ENCODE results near the gene HSPH1. TPM values are rescaled to one million over a fixed set of nuclear protein-coding genes. Genes with fewer than 3 reads are reported as not detected.

HSPH1 gene
- 10 to 100 TPM; 71.2 to 88.2 TPM for total RNA-seq

GRCh38 chr13:31161557-31162150, at the start of gene HSPH1:
Gene HSPH1, minus strand, starts transcription at chr13:31161904. Its CDS starts 322 bp downstream, at chr13:31161582.
- POLR2A ChIA-PET: interaction anchor here (0.6 to 1.8 kb wide), 5 partner anchors 18 to 545 kb away, joined by 3 to 4 read pairs (median 3); no protein-coding TSS in a partner anchor
- Mint-ChIP-seq H3K36me3 (peaks cover 7% of the 10 kb centered on the region), H3K9me3 (no peaks in the 10 kb centered on the region), H3K27me3 (no peaks in the 10 kb centered on the region), H3K4me1 (peaks cover 30% of the 10 kb centered on the region), H3K4me3 (peak within 1 kb of the TSS; percentile 91), H3K27ac (peak within 1 kb of the TSS; percentile 97)
- peak; percentile 77 for ATAC-seq (ENCODE audit: low read depth)
- DNase-seq: peak; percentile 97

- H3K36me3 Mint-ChIP-seq: no peaks in the 10 kb centered on the region
- no peaks in the 10 kb centered on the region for H3K9me3 Mint-ChIP-seq
- H3K4me1 Mint-ChIP-seq: peaks cover 7% of the 10 kb centered on the region
- H3K27me3 Mint-ChIP-seq: no peaks in the 10 kb centered on the region
- no peak overlapping the region for H3K27ac Mint-ChIP-seq
- H3K4me3 Mint-ChIP-seq: no peak overlapping the region
- no peak for DNase-seq
- ATAC-seq (ENCODE audit: low read depth): no peak
- POLR2A ChIA-PET: no interaction called here
Observed at GRCh38 chr13:31209841-31210210, 48.1 kb upstream of the HSPH1 start.

GRCh38 chr13:31209172-31209840, 47.6 kb upstream of the HSPH1 start:
- H3K4me3 Mint-ChIP-seq: no peak overlapping the region
- H3K4me1 Mint-ChIP-seq: peaks cover 10% of the 10 kb centered on the region
- no peaks in the 10 kb centered on the region for H3K27me3 Mint-ChIP-seq
- H3K9me3 Mint-ChIP-seq: no peaks in the 10 kb centered on the region
- POLR2A ChIA-PET: no interaction called here
- DNase-seq: no peak
- H3K27ac Mint-ChIP-seq: no peak overlapping the region
- H3K36me3 Mint-ChIP-seq: no peaks in the 10 kb centered on the region
- ATAC-seq (ENCODE audit: low read depth): peak; percentile 18

GRCh38 chr13:31208559-31209122, 46.9 kb upstream of the HSPH1 start:
- DNase-seq (no peak), ATAC-seq (ENCODE audit: low read depth) (no peak)
- no peaks in the 10 kb centered on the region for H3K36me3 Mint-ChIP-seq
- POLR2A ChIA-PET: no interaction called here
- H3K27me3 Mint-ChIP-seq: no peaks in the 10 kb centered on the region
- no peak overlapping the region for H3K27ac Mint-ChIP-seq
- H3K4me1 Mint-ChIP-seq: peaks cover 10% of the 10 kb centered on the region
- no peak overlapping the region for H3K4me3 Mint-ChIP-seq
- no peaks in the 10 kb centered on the region for H3K9me3 Mint-ChIP-seq

- no peak overlapping the region for H3K4me3 Mint-ChIP-seq
- peaks cover 9% of the 10 kb centered on the region for H3K4me1 Mint-ChIP-seq
- no peaks in the 10 kb centered on the region for H3K36me3 Mint-ChIP-seq
- H3K27me3 Mint-ChIP-seq: no peaks in the 10 kb centered on the region
- ATAC-seq (ENCODE audit: low read depth) (no peak), DNase-seq (no peak)
- no peak overlapping the region for H3K27ac Mint-ChIP-seq
- POLR2A ChIA-PET: no interaction called here
- H3K9me3 Mint-ChIP-seq: no peaks in the 10 kb centered on the region
Observed at GRCh38 chr13:31207661-31208552, 46.2 kb upstream of the HSPH1 start.

- Mint-ChIP-seq H3K36me3 (no peaks in the 10 kb centered on the region), H3K27ac (no peak overlapping the region), H3K27me3 (no peaks in the 10 kb centered on the region), H3K9me3 (no peaks in the 10 kb centered on the region), H3K4me3 (no peak overlapping the region), H3K4me1 (peaks cover 15% of the 10 kb centered on the region)
- DNase-seq: no peak
- no peak for ATAC-seq (ENCODE audit: low read depth)
- POLR2A ChIA-PET: no interaction called here
Observed at GRCh38 chr13:31204592-31204991, 42.9 kb upstream of the HSPH1 start.

- no peak for DNase-seq
- H3K27ac Mint-ChIP-seq: peak overlapping the region; percentile 69
- peaks cover 18% of the 10 kb centered on the region for H3K4me1 Mint-ChIP-seq
- H3K36me3 Mint-ChIP-seq: no peaks in the 10 kb centered on the region
- peak overlapping the region; percentile 75 for H3K4me3 Mint-ChIP-seq
- H3K27me3 Mint-ChIP-seq: no peaks in the 10 kb centered on the region
- POLR2A ChIA-PET: interaction anchor here (0.8 kb wide), 1 partner anchor 1337 kb away, joined by 3 read pairs; the partner anchor contains the start of gene N4BP2L2
- ATAC-seq (ENCODE audit: low read depth): no peak
- no peaks in the 10 kb centered on the region for H3K9me3 Mint-ChIP-seq
Observed at GRCh38 chr13:31201341-31202031, 39.8 kb upstream of the HSPH1 start.

- H3K36me3 Mint-ChIP-seq: no peaks in the 10 kb centered on the region
- no peaks in the 10 kb centered on the region for H3K9me3 Mint-ChIP-seq
- ATAC-seq (ENCODE audit: low read depth) (peak; percentile 24), DNase-seq (no peak)
- H3K27ac Mint-ChIP-seq: peak overlapping the region; percentile 69
- H3K4me3 Mint-ChIP-seq: peak overlapping the region; percentile 75
- no peaks in the 10 kb centered on the region for H3K27me3 Mint-ChIP-seq
- peaks cover 21% of the 10 kb centered on the region for H3K4me1 Mint-ChIP-seq
- POLR2A ChIA-PET: interaction anchor here (0.8 kb wide), 1 partner anchor 1338 kb away, joined by 3 read pairs; the partner anchor contains the start of gene N4BP2L2
Observed at GRCh38 chr13:31200637-31200971, 38.9 kb upstream of the HSPH1 start.

GRCh38 chr13:31199849-31200636, 38.3 kb upstream of the HSPH1 start, which contains the start of gene B3GLCT:
Gene B3GLCT, plus strand, starts transcription at chr13:31199975. Its CDS starts 110 bp downstream, at chr13:31200085.
- Mint-ChIP-seq H3K27me3 (no peaks in the 10 kb centered on the region), H3K36me3 (no peaks in the 10 kb centered on the region), H3K9me3 (no peaks in the 10 kb centered on the region), H3K4me1 (peaks cover 21% of the 10 kb centered on the region), H3K27ac (peak within 1 kb of the TSS; percentile 87), H3K4me3 (peak within 1 kb of the TSS; percentile 89)
- POLR2A ChIA-PET: interaction anchor here (0.5 kb wide), 1 partner anchor 20 kb away, joined by 3 read pairs; no protein-coding TSS in a partner anchor
- ATAC-seq (ENCODE audit: low read depth) (peak; percentile 80), DNase-seq (peak; percentile 91)

GRCh38 chr13:31199527-31199848, 37.8 kb upstream of the HSPH1 start:
- H3K4me1 Mint-ChIP-seq: peaks cover 19% of the 10 kb centered on the region
- peak overlapping the region; percentile 87 for H3K27ac Mint-ChIP-seq
- H3K4me3 Mint-ChIP-seq: peak overlapping the region; percentile 89
- DNase-seq (no peak), ATAC-seq (ENCODE audit: low read depth) (peak; percentile 25)
- POLR2A ChIA-PET: interaction anchor here (0.5 kb wide), 1 partner anchor 20 kb away, joined by 3 read pairs; no protein-coding TSS in a partner anchor
- no peaks in the 10 kb centered on the region for H3K27me3 Mint-ChIP-seq
- H3K9me3 Mint-ChIP-seq: no peaks in the 10 kb centered on the region
- H3K36me3 Mint-ChIP-seq: no peaks in the 10 kb centered on the region

GRCh38 chr13:31198519-31198918, 36.8 kb upstream of the HSPH1 start:
- H3K9me3 Mint-ChIP-seq: no peaks in the 10 kb centered on the region
- POLR2A ChIA-PET: no interaction called here
- ATAC-seq (ENCODE audit: low read depth): no peak
- H3K4me1 Mint-ChIP-seq: peaks cover 17% of the 10 kb centered on the region
- no peak overlapping the region for H3K27ac Mint-ChIP-seq
- no peak overlapping the region for H3K4me3 Mint-ChIP-seq
- no peaks in the 10 kb centered on the region for H3K27me3 Mint-ChIP-seq
- no peaks in the 10 kb centered on the region for H3K36me3 Mint-ChIP-seq
- no peak for DNase-seq

- no peaks in the 10 kb centered on the region for H3K9me3 Mint-ChIP-seq
- no peak overlapping the region for H3K4me3 Mint-ChIP-seq
- no peaks in the 10 kb centered on the region for H3K27me3 Mint-ChIP-seq
- H3K27ac Mint-ChIP-seq: no peak overlapping the region
- peaks cover 17% of the 10 kb centered on the region for H3K4me1 Mint-ChIP-seq
- ATAC-seq (ENCODE audit: low read depth) (no peak), DNase-seq (no peak)
- POLR2A ChIA-PET: no interaction called here
- H3K36me3 Mint-ChIP-seq: no peaks in the 10 kb centered on the region
Observed at GRCh38 chr13:31196992-31197391, 35.3 kb upstream of the HSPH1 start.

Measured in activated naive CD8-positive, alpha-beta T cell treated with anti-CD3 and anti-CD28 coated beads, Interleukin-2, amount 10 ng/mL, durations not matched to agents 7 days and 5 days (primary cell).